ENCODE measurements around the gene MC2R. TPM values are rescaled to one million over a fixed set of nuclear protein-coding genes. Genes with fewer than 3 reads are reported as not detected.

MC2R gene
- total and polyA plus RNA-seq, 10 of the 15 experiments (the other 5 are each of a cell fraction or from before 2014, with no cell fraction given) = 0.15 TPM; not detected in 9

DNA sequence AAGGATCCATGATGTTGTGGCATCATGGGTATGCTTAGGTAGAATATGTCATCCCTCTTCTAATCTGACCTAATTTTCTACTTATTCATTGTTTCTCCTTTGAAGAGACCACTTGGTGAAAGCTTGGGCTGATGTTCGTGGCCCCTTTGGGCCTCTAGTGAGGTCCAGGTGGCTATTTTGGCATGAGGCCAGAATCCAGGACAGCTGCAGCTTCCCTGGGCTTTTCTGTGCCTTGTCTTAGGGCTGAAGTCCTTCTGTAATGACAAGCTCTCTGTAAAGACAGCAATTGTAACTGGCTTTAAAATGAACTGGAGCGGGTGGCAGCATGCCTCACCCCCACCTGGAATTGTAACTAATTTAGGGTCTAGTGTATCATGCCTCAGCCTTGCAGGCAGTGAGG is 15.6 kb upstream of the MC2R start:
- Histone ChIP-seq H3K4me1 (ENCODE audit: control insufficient read depth, insufficient read depth, low read length) (no peaks in the 10 kb centered on the region), H3K9ac (ENCODE audit: control insufficient read depth, insufficient read depth, low read length) (no peak overlapping the region), H3K4me3 (no peak overlapping the region), H3K9me3 (replicated peaks; ENCODE audit: control insufficient read depth, insufficient read depth, low read length) (no peaks in the 10 kb centered on the region; the same call in 2 of the 3 replicates), H3K4me2 (ENCODE audit: control insufficient read depth, insufficient read depth) (no peak overlapping the region), H2AFZ (ENCODE audit: control insufficient read depth, low read depth, low read length) (no peak overlapping the region), H3K36me3 (ENCODE audit: control insufficient read depth in 2 of 2, insufficient read depth in 2 of 2, low read length in 1 of 2) (no peaks in the 10 kb centered on the region), H3K27ac (ENCODE audit: control insufficient read depth, insufficient read depth) (no peak overlapping the region), H4K20me1 (ENCODE audit: control insufficient read depth, insufficient read depth) (no peaks in the 10 kb centered on the region), H3K27me3 (replicated peaks in 1 of 2; ENCODE audit: control insufficient read depth in 2 of 2, insufficient read depth in 2 of 2, low read length in 1 of 2) (no peaks in the 10 kb centered on the region; a peak in 1 of 4 replicates), H3K79me2 (ENCODE audit: control insufficient read depth, insufficient read depth, low read length) (no peaks in the 10 kb centered on the region)
- SMC1A ChIA-PET (ENCODE audit: uncharacterized antibody, unreplicated experiment) = no interaction called here
- no peak for TF ChIP-seq NR2C1 (IDR thresholded peaks at IDR 0.05)
- no peak for TF ChIP-seq RAD21 (IDR thresholded peaks at IDR 0.05; ENCODE audit: insufficient read depth, low read depth, low read length)
- no peak for TF ChIP-seq MTA2 (IDR thresholded peaks at IDR 0.05; ENCODE audit: low read depth)
- TF ChIP-seq POLR2AphosphoS5 (IDR thresholded peaks at IDR 0.05; ENCODE audit: low read length) = no peak
- POLR2A ChIA-PET = no interaction called here
- ATAC-seq (no peak), DNase-seq (ENCODE audit: low read depth, low spot score) (no peak), FAIRE-seq (no peak)
- CTCF ChIA-PET = no interaction called here
- in situ Hi-C loops (cut with MboI) = no loop called here
- no TSS peak for BruUV-seq (replicated peaks)
- RAD21 ChIA-PET (ENCODE audit: unreplicated experiment) = no interaction called here
- intact Hi-C loops (cut with micrococcal nuclease; ENCODE audit: unreplicated experiment) = loop anchor here (10.0 kb wide), 1 partner anchor 84 kb away; no protein-coding TSS in a partner anchor
- WGBS (ENCODE audit: insufficient coverage, insufficient replicate concordance, low lambda C conversion rate, missing lambda C conversion rate) = 21% methylated on average over 2 of the region's 2 CpGs

DNA sequence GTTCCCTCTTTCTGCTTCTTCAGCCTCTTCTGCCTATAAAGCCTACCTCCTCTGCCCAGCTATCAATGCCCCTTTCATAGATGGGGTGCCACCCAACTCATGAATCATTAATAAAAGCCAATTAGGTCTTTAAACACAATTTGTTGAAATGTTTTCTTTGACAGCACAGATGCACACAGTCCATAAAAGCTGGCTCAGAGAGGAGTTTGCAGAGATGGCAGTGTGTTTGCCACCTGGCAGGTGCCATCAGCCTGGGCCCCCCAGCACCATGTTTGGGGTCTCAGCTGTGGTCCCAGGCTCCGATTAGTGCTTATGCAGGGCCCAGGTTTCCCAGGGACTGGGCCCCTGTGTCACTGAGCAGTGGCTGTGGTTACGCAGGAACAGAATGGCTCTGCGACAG is 7.9 kb upstream of the MC2R start:
- H3K4me1 ChIP-seq (ENCODE audit: control insufficient read depth, insufficient read depth, low read length) = no peaks in the 10 kb centered on the region
- ChIA-PET SMC1A (ENCODE audit: uncharacterized antibody, unreplicated experiment) (no interaction called here), POLR2A (no interaction called here), CTCF (no interaction called here), RAD21 (ENCODE audit: unreplicated experiment) (interaction anchor here (0.5 kb wide), 1 partner anchor 1771 kb away, joined by 3 read pairs; no protein-coding TSS in a partner anchor)
- no TSS peak for BruUV-seq (replicated peaks)
- H3K27me3 ChIP-seq (replicated peaks in 1 of 2; ENCODE audit: control insufficient read depth in 2 of 2, insufficient read depth in 2 of 2, low read length in 1 of 2) = no peaks in the 10 kb centered on the region; a peak in 2 of 4 replicates
- FAIRE-seq (no peak), DNase-seq (ENCODE audit: low read depth, low spot score) (no peak), ATAC-seq (no peak)
- no peak overlapping the region for H3K4me2 ChIP-seq (ENCODE audit: control insufficient read depth, insufficient read depth)
- in situ Hi-C loops (cut with MboI) = no loop called here
- intact Hi-C loops (cut with micrococcal nuclease; ENCODE audit: unreplicated experiment) = no loop called here
- 60% methylated on average over 3 of the region's 3 CpGs for WGBS (ENCODE audit: insufficient coverage, insufficient replicate concordance, low lambda C conversion rate, missing lambda C conversion rate)
- TF ChIP-seq CEBPB (IDR thresholded peaks at IDR 0.05; ENCODE audit: borderline replicate concordance in 1 of 2, low read depth in 2 of 2, low read length in 2 of 2) = no peak
- no peaks in the 10 kb centered on the region for H3K79me2 ChIP-seq (ENCODE audit: control insufficient read depth, insufficient read depth, low read length)
- H3K9ac ChIP-seq (ENCODE audit: control insufficient read depth, insufficient read depth, low read length) = no peak overlapping the region
- H3K9me3 ChIP-seq (replicated peaks; ENCODE audit: control insufficient read depth, insufficient read depth, low read length) = no peaks in the 10 kb centered on the region
- no peaks in the 10 kb centered on the region for H3K36me3 ChIP-seq (ENCODE audit: control insufficient read depth in 2 of 2, insufficient read depth in 2 of 2, low read length in 1 of 2)
- H2AFZ ChIP-seq (ENCODE audit: control insufficient read depth, low read depth, low read length) = no peak overlapping the region
- H3K4me3 ChIP-seq = no peak overlapping the region
- H3K27ac ChIP-seq (ENCODE audit: control insufficient read depth, insufficient read depth) = no peak overlapping the region
- no peaks in the 10 kb centered on the region for H4K20me1 ChIP-seq (ENCODE audit: control insufficient read depth, insufficient read depth)

Measured in GM12878 (cell line).